Measurements from ENCODE around the gene ANKRD2.

- TF ChIP-seq CTCF (IDR thresholded peaks at IDR 0.05; ENCODE audit: insufficient read depth, low read length, poor library complexity, severe bottlenecking): no peak
- TF ChIP-seq EZH2phosphoT487 (conservative IDR thresholded peaks at IDR 0.05; ENCODE audit: low read length): no peak
Measured at GRCh38 chr10:97538411-97538810, 34.2 kb upstream of the ANKRD2 start.

All from SU-DHL-6 (cell line).